Subcutaneous adipose tissue (tissue), 4 donors: ENCODE measurements around the gene SHROOM3. TPM values are rescaled to one million over a fixed set of nuclear protein-coding genes. Genes with fewer than 3 reads are reported as not detected.

Source experiments
- total RNA-seq, 4 donors: library from RNA; depleted of rRNA; stranded (reverse); fragments of >200 nt; gene quantifications; one replicate each; pipeline ENCODE4 v1.1.0, GENCODE V29; 2016
- TF ChIP-seq, protein P1 (sequence below): fragments of 450-650 bp; IDR thresholded peaks from one replicate; pipeline ENCODE4 v1.5.1; 2016; ENCODE audit warnings: low read depth, mild to moderate bottlenecking, control low read depth, antibody characterized with exemption, moderate library complexity

Gene SHROOM3
- total RNA-seq, result under 1 TPM in 3 of 4 donors, not detected in 1; 0.22 to 0.38 (median 0.33) TPM

DNA sequence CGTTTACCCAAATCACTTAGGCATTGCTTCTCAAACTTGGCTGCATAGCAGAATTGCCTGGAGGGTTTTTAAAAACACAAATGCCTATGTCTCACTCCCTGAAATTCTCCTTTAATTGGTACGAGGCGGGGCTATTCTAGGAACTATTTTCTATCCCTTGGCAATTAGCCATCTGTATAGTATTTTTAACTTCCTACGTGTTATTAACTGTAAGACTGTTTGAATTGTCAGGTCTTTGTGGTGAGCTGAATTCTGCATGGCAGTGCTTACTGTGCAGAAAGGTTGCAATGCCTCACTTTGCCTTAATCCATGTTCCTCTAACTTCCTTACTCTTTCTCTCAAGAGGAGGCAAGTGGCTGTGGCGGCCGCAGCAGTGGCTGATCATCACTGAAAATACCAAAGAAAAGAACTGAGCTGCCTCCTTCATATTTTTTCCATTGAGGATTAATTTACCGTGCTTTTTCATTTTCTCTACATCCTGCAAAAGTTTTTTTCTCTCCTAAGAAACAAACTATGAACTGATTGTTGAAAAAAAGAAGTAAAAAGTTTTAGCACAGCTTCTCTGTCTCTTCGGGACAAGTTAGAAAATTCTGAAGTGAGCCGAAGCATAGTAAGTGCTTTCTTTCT is at the start of gene SHROOM3:
TSS of gene SHROOM3 (plus strand) at position 329 of the 627 bp plus-strand sequence. CDS start 824 bp downstream, outside the sequence.
- TF ChIP-seq, protein P1, sequence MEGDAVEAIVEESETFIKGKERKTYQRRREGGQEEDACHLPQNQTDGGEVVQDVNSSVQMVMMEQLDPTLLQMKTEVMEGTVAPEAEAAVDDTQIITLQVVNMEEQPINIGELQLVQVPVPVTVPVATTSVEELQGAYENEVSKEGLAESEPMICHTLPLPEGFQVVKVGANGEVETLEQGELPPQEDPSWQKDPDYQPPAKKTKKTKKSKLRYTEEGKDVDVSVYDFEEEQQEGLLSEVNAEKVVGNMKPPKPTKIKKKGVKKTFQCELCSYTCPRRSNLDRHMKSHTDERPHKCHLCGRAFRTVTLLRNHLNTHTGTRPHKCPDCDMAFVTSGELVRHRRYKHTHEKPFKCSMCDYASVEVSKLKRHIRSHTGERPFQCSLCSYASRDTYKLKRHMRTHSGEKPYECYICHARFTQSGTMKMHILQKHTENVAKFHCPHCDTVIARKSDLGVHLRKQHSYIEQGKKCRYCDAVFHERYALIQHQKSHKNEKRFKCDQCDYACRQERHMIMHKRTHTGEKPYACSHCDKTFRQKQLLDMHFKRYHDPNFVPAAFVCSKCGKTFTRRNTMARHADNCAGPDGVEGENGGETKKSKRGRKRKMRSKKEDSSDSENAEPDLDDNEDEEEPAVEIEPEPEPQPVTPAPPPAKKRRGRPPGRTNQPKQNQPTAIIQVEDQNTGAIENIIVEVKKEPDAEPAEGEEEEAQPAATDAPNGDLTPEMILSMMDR, result no peak

DNA sequence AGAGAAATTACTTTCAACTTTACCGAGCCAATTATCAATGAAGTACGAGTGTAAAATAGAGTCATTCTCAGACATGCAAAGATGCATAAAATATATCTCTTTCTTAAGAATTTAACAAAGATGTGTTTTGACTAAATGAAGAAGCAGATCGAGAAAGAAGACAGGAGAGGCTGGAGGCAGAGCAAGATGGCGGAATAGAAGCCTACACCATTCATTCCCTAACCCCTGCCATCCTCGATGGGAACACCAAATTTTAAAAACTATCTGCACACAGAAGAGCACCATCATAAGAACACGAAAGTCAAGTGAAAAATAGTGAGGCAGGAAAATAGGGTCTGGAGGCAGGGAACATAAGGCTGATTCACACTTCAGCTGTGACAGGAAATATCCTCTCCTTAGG is 49.1 kb upstream of the SHROOM3 start:
- TF ChIP-seq, protein P1, result no peak

GRCh38 chr4:76386566-76387305 is 48.3 kb upstream of the SHROOM3 start:
- TF ChIP-seq, protein P1, result no peak

DNA sequence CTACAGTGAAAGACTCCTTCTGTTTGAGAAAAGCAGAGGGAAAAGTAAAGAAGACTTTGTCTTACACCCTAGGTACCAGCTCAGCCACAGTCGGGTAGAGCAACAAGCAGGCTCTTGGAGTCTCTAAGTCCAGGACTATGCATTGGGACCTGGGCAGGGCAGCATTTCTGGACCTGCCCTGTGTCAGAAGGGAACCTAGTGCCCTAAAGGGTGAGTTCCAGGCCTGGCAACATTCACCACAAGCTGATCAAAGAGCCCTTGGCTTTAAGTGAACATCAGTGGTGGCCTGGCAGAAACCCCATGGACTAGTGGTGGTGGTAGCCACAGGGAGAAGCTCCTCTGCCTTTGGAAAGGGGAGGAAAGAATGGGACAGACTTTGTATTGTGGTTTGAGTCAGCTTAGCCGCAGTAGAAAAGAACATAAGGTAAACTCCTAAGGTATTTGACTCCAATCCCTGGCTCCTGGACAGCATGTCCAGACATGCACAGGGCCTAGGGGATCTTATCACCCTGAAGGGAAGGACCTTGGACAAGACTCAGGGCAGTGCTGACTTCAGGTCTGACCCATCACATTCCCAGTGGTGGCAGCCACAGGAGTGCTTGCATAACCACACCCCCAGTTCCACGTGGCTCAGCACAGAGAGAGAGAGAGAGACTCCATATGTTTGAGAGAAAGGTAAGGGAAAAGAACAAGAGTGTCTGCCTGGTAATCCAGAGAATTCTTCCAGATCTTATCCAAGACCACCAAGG is 46.7 kb upstream of the SHROOM3 start:
- TF ChIP-seq, protein P1, result no peak

- TF ChIP-seq, protein P1, result no peak
These were observed 33.4 kb upstream of the SHROOM3 start for GRCh38 chr4:76401654-76402053.

DNA sequence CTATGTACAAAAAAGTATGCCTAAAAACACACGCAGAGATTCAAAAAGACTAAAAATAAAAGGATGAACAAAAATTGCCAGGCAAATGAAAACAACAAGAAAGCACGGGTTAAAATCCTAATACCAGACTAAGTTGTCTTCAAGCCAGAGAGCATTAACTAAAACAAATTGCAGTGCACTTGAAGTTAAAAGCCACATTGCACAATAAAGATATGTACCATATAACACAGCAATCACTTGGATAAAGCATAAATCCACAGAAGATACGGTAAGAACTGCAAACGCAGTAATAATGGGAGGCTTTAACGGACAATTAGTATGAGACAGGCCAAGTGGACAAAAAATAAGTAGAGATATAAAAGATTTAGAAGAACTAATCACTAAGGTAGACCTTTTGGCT is 28.9 kb upstream of the SHROOM3 start:
- TF ChIP-seq, protein P1, result no peak
